T1000 (cell line): ENCODE data around the gene ETV1.

Source experiments
- DNase-seq: peaks from one replicate; lab custom pipeline; 2025; ENCODE audit warnings: mixed read lengths; lab: John Stamatoyannopoulos, UW

The ETV1 gene

GRCh38 chr7:13879994-13880686 is 109.3 kb downstream of the ETV1 start:
- DNase-seq: peak; percentile 19

GRCh38 chr7:13879143-13879542 is 110.3 kb downstream of the ETV1 start:
- DNase-seq: no peak

GRCh38 chr7:13878154-13878553 is 111.3 kb downstream of the ETV1 start:
- DNase-seq: no peak

- no peak for DNase-seq
These were observed 113.9 kb downstream of the ETV1 start for GRCh38 chr7:13875496-13876074.

- no peak for DNase-seq
These were observed 114.7 kb downstream of the ETV1 start for GRCh38 chr7:13874783-13875182.

GRCh38 chr7:13872709-13873108 is 116.8 kb downstream of the ETV1 start:
- DNase-seq: no peak

- DNase-seq: no peak
These were observed 118.5 kb downstream of the ETV1 start for GRCh38 chr7:13871008-13871407.

- DNase-seq: no peak
These were observed 128.7 kb downstream of the ETV1 start for GRCh38 chr7:13860734-13861133.

GRCh38 chr7:13856012-13856411 is 133.5 kb downstream of the ETV1 start:
- no peak for DNase-seq

- no peak for DNase-seq
These were observed 137.0 kb downstream of the ETV1 start for GRCh38 chr7:13852281-13852968.

- DNase-seq: no peak
These were observed 137.7 kb downstream of the ETV1 start for GRCh38 chr7:13851736-13852135.

GRCh38 chr7:13850185-13850752 is 139.2 kb downstream of the ETV1 start:
- peak; percentile 64 for DNase-seq

GRCh38 chr7:13849163-13849892 is 140.1 kb downstream of the ETV1 start:
- DNase-seq: no peak

GRCh38 chr7:13848681-13849131 is 140.8 kb downstream of the ETV1 start:
- DNase-seq: no peak

- DNase-seq: no peak
These were observed 143.1 kb downstream of the ETV1 start for GRCh38 chr7:13846386-13846785.

- DNase-seq: no peak
These were observed 143.9 kb downstream of the ETV1 start for GRCh38 chr7:13845601-13846000.

- no peak for DNase-seq
These were observed 144.5 kb downstream of the ETV1 start for GRCh38 chr7:13844954-13845353.

- no peak for DNase-seq
These were observed 148.2 kb downstream of the ETV1 start for GRCh38 chr7:13841284-13841683.
